Cardiac muscle cell (in vitro differentiated cells and primary cell): ENCODE data around the gene XYLT1. TPM values are rescaled to one million over a fixed set of nuclear protein-coding genes. Genes with fewer than 3 reads are reported as not detected.

Experiments
- DNase-seq, 2 donors: peaks; one replicate each; pipeline versions ENCODE4 v3.0.0 to v3.0.0-alpha.2; 2010 to 2017; ENCODE audit warnings: low read depth in 1 of 2, low spot score in 1 of 2
- H3K27ac ChIP-seq: fragments of 200-600 bp; sonication (generic); 2 replicates; pipeline ENCODE4 v1.5.1; 2016
- H3K27me3 ChIP-seq: fragments of 200-600 bp; sonication (generic); 2 replicates; pipeline ENCODE4 v1.6.0; 2016; ENCODE audit warnings: control low read depth
- H3K36me3 ChIP-seq: fragments of 200-600 bp; sonication (generic); 2 replicates; pipeline ENCODE4 v1.5.1; 2016; ENCODE audit warnings: control low read depth
- H3K4me1 ChIP-seq: fragments of 200-600 bp; sonication (generic); 2 replicates; pipeline ENCODE4 v1.8.1; 2017; ENCODE audit warnings: low read depth, mild to moderate bottlenecking, mixed run types
- H3K4me3 ChIP-seq: fragments of 200-600 bp; sonication (generic); 2 replicates; pipeline ENCODE4 v1.5.1; 2016; ENCODE audit warnings: mild to moderate bottlenecking
- H3K9me3 ChIP-seq: fragments of 200-600 bp; sonication (generic); 2 replicates; pipeline ENCODE4 v1.5.1; 2017; ENCODE audit warnings: low read depth, mild to moderate bottlenecking, control low read depth
- polyA plus RNA-seq: library from polyadenylated mRNA; unstranded; fragments of >200 nt; fragmentation: Nextera tagmentation; extraction: Ambion mirVana; gene quantifications from 2 replicates; pipeline ENCODE4 v1.2.1, GENCODE V29; 2016
- total RNA-seq: library from RNA; depleted of rRNA; stranded (reverse); fragments of >200 nt; gene quantifications from 2 replicates; pipeline ENCODE4 v1.2.3, GENCODE V29; 2016
- TF ChIP-seq, protein P1 (sequence below): IDR thresholded peaks from 2 replicates; pipeline ENCODE4 v1.5.1; 2012; ENCODE audit warnings: low read depth, mild to moderate bottlenecking, low read length

The XYLT1 gene
- total and polyA plus RNA-seq, 2 experiments from 2014 or later, result 3.1 to 7.2 TPM

DNA sequence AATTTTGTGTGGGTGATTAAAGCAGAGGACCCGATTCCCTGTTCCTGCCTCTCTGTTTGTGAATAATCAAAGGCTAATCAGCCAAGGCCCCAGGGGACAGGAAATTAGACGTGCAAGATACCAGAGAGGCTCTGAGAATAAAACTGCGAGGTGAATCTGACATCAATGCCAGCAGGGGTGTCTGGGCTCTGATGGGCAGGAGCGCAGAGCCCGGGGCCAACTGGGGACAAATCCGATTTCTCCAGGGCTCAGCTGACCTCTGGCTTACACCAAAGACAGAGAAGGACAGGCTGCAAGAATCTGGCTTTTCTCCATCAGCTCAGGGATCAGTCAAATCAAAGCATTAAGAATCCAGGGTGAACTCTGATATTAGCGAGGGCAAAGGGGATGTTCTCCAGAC lies 174.3 kb downstream of the XYLT1 start:
- H3K4me3 ChIP-seq, result no peak overlapping the region
- H3K4me1 ChIP-seq, result peaks cover 12% of the 10 kb centered on the region
- no peaks in the 10 kb centered on the region for H3K27me3 ChIP-seq
- H3K36me3 ChIP-seq, result no peaks in the 10 kb centered on the region
- TF ChIP-seq, protein P1, sequence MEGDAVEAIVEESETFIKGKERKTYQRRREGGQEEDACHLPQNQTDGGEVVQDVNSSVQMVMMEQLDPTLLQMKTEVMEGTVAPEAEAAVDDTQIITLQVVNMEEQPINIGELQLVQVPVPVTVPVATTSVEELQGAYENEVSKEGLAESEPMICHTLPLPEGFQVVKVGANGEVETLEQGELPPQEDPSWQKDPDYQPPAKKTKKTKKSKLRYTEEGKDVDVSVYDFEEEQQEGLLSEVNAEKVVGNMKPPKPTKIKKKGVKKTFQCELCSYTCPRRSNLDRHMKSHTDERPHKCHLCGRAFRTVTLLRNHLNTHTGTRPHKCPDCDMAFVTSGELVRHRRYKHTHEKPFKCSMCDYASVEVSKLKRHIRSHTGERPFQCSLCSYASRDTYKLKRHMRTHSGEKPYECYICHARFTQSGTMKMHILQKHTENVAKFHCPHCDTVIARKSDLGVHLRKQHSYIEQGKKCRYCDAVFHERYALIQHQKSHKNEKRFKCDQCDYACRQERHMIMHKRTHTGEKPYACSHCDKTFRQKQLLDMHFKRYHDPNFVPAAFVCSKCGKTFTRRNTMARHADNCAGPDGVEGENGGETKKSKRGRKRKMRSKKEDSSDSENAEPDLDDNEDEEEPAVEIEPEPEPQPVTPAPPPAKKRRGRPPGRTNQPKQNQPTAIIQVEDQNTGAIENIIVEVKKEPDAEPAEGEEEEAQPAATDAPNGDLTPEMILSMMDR, result no peak
- peak in 1 of 2 donors; percentile 11 for DNase-seq
- no peaks in the 10 kb centered on the region for H3K9me3 ChIP-seq
- H3K27ac ChIP-seq, result no peak overlapping the region

- TF ChIP-seq, protein P1, result no peak
These were observed 174.8 kb downstream of the XYLT1 start for GRCh38 chr16:17295948-17296347.

DNA sequence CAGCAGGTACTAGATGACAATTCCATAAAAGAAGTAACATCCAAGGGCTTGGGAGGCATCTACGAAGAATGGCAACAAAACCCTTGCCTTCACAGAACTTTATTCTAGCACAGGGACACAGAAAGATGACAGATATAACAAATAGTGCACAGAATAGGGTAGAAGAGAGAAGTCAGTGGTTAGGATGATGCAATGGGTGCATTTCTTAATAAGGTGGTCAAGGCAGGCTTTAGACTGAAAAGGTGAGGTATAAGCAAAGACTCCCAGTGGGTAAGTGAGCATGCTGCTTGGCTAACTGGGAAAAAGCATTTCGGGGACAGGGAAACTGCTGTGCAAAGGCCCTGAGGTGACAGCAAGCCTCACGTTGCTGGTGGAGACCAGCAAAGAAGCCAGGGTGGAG lies 175.9 kb downstream of the XYLT1 start:
- peaks cover 8% of the 10 kb centered on the region for H3K4me1 ChIP-seq
- DNase-seq, result no peak
- no peak overlapping the region for H3K4me3 ChIP-seq
- no peaks in the 10 kb centered on the region for H3K9me3 ChIP-seq
- no peaks in the 10 kb centered on the region for H3K36me3 ChIP-seq
- TF ChIP-seq, protein P1, result no peak
- no peaks in the 10 kb centered on the region for H3K27me3 ChIP-seq
- no peak overlapping the region for H3K27ac ChIP-seq

More at GRCh38 chr16:17295948-17296347, 174.8 kb downstream of the XYLT1 start:
- Histone ChIP-seq H3K27me3 (no peaks in the 10 kb centered on the region), H3K9me3 (no peaks in the 10 kb centered on the region), H3K4me1 (peaks cover 12% of the 10 kb centered on the region), H3K4me3 (no peak overlapping the region), H3K27ac (no peak overlapping the region), H3K36me3 (no peaks in the 10 kb centered on the region)
- no peak for DNase-seq

DNA sequence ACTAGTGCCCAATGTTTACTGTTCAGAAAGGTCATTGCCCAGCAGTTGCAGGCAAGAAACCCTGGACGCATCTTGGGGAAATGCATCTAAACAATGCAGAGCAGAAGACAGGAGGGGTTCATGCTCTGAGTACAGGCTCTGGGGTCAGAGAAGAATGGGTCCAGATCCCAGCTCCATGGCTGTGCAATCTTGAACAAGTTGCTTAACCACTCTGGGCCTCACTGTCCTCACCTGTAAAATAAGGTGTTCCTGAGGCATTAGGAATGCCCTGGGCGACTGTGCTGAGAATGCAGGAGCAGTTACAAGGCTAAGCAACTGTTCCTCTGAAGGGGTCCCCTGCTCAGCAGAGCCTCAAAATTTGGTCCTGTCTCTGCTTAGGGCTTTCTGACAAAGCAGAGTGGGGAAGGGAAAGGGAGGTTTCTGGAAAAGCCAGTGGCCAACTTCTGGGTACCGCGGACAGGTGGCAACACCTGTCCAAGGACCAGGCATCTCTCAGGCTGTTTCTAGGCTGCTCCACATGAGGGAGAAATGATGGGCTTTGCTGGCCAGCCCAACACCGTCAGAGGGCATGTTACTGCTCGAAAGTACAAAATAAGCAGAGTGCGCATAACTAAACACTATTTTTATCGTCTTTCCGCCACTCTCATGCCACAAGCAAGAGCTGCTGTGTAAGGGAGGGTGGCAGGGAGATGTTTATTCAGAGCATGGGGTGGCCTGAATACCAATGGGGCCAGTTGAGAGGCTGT lies 176.8 kb downstream of the XYLT1 start:
- TF ChIP-seq, protein P1, result no peak
- Histone ChIP-seq H3K27me3 (no peaks in the 10 kb centered on the region), H3K27ac (no peak overlapping the region), H3K4me3 (no peak overlapping the region), H3K9me3 (no peaks in the 10 kb centered on the region), H3K36me3 (no peaks in the 10 kb centered on the region), H3K4me1 (no peaks in the 10 kb centered on the region)
- no peak for DNase-seq

DNA sequence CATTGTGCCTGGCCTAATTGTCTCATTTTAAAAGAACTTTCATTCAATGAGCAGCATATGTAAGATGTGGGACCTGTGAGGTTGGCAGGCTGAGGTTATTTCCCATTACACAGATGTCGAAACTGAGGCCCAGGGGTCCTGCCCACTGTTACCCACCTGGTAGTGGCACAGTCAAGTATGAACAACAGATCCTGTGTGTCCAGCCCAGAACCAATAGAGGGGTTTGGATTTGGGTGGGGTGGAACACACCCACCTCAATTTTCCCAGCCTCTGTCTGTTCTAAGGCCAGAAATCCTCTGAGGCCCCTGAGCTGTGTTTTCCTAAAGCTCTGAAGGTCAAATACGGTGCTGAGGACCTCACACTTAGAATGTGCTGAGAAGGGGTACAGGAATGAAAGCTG lies 179.5 kb downstream of the XYLT1 start:
- no peaks in the 10 kb centered on the region for H3K9me3 ChIP-seq
- no peaks in the 10 kb centered on the region for H3K27me3 ChIP-seq
- H3K36me3 ChIP-seq, result no peaks in the 10 kb centered on the region
- TF ChIP-seq, protein P1, result no peak
- H3K4me3 ChIP-seq, result no peak overlapping the region
- no peak for DNase-seq
- H3K4me1 ChIP-seq, result peaks cover 8% of the 10 kb centered on the region
- no peak overlapping the region for H3K27ac ChIP-seq
